Uterus (tissue), 2 donors: ENCODE data around the gene CDH4.

Source experiments
- POLR2A ChIP-seq, 2 donors: fragments of 450-650 bp; IDR thresholded peaks; one replicate each; pipeline ENCODE4 v1.6.1; 2016; ENCODE audit warnings: antibody characterized with exemption in 2 of 2, mild to moderate bottlenecking in 1 of 2, moderate library complexity in 1 of 2
- TF ChIP-seq, protein P1 (sequence below), 4 experiments: fragments of 200-600 bp in 2 of 4; fragments of 450-650 bp in 2 of 4; sonication (generic) in 2 of 4; IDR thresholded peaks; one replicate each; pipeline ENCODE4 v1.5.1; 2016 to 2019; ENCODE audit warnings: antibody characterized with exemption in 4 of 4, mild to moderate bottlenecking in 2 of 4, moderate library complexity in 1 of 4

DNA sequence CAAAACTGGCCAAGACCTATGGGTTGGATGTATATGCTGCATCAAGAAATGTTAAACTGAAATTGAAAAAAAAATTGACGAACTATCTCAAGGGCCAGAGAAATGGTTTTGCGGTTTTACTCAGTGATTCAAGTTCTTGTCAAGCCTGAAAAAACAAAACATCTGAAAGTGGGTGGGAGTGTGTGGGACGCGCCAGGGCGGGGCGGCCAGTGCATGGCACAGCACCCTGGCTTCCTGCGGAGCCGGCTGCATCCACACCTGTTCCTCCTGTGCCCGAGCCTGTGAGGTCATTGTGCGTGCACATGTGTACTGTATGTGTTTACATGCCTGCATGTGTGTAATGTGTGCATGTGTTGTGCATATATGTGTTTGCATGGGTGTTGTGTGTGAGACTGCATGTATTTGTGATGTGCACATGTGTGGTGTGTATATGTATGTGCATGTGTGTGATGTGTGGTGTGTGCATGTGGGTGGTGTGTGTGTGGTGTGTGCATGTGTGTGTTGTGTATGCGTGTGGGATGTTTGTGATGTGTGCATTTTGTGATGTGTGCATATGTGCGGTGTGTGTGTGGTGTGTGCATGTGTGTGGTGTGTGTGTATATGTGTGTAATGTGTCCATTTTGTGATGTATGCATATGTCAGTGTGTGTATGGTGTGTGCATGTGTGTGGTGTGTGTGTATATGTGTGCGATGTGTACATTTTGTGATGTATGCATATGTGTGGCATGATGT lies 59.8 kb downstream of the CDH4 start:
- TF ChIP-seq, protein P1, sequence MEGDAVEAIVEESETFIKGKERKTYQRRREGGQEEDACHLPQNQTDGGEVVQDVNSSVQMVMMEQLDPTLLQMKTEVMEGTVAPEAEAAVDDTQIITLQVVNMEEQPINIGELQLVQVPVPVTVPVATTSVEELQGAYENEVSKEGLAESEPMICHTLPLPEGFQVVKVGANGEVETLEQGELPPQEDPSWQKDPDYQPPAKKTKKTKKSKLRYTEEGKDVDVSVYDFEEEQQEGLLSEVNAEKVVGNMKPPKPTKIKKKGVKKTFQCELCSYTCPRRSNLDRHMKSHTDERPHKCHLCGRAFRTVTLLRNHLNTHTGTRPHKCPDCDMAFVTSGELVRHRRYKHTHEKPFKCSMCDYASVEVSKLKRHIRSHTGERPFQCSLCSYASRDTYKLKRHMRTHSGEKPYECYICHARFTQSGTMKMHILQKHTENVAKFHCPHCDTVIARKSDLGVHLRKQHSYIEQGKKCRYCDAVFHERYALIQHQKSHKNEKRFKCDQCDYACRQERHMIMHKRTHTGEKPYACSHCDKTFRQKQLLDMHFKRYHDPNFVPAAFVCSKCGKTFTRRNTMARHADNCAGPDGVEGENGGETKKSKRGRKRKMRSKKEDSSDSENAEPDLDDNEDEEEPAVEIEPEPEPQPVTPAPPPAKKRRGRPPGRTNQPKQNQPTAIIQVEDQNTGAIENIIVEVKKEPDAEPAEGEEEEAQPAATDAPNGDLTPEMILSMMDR (IDR thresholded peaks at IDR 0.05): no peak
- no peak for TF ChIP-seq POLR2A (IDR thresholded peaks at IDR 0.05)
